HG03039 (cell line): Measurements from ENCODE around the gene MRPL53.
A peak's percentile ranks its signal among the peaks of the same experiment; 100 is the strongest.
"Not testable (repeated sequence)": the region's sequence is repeated elsewhere in the genome, so short reads cannot be mapped to it uniquely, and the experiment has no call there.

Experiments
- ATAC-seq: cut with Tn5 transposase; IDR thresholded peaks from one replicate; pipeline ENCODE4 v1.9.1; 2021; ENCODE audit warnings: mild to moderate bottlenecking, moderate library complexity; ENCODE audit not compliant: unreplicated experiment

Gene MRPL53

GRCh38 chr2:74454654-74455511 is 17.6 kb downstream of the MRPL53 start, which contains the start of gene INO80B:
TSS of gene INO80B (plus strand) at chr2:74455087. CDS start at chr2:74455117, 30 bp downstream.
- peak; percentile 32 for ATAC-seq

GRCh38 chr2:74450570-74451190 is 21.8 kb downstream of the MRPL53 start:
- no peak for ATAC-seq

GRCh38 chr2:74448771-74449170 is 23.7 kb downstream of the MRPL53 start:
- no peak for ATAC-seq

- no peak for ATAC-seq
Measured at GRCh38 chr2:74447230-74447999, 25.1 kb downstream of the MRPL53 start.

- ATAC-seq, result no peak
Measured at GRCh38 chr2:74444498-74445318, 27.8 kb downstream of the MRPL53 start.

- ATAC-seq, result not testable (repeated sequence)
Measured at GRCh38 chr2:74442483-74443297, 29.8 kb downstream of the MRPL53 start.

GRCh38 chr2:74441690-74442482 is 30.6 kb downstream of the MRPL53 start, which contains the start of gene RTKN:
TSS of gene RTKN (minus strand) at chr2:74441937. CDS start at chr2:74441816, 121 bp downstream.
- ATAC-seq, result no peak

GRCh38 chr2:74441170-74441689 is 31.2 kb downstream of the MRPL53 start:
- ATAC-seq, result no peak

GRCh38 chr2:74440378-74441169 is 31.9 kb downstream of the MRPL53 start:
- ATAC-seq, result peak; percentile 74

- no peak for ATAC-seq
Measured at GRCh38 chr2:74439803-74440377, 32.6 kb downstream of the MRPL53 start.

GRCh38 chr2:74439373-74439772 is 33.1 kb downstream of the MRPL53 start:
- no peak for ATAC-seq

GRCh38 chr2:74438248-74438647 is 34.2 kb downstream of the MRPL53 start:
- ATAC-seq, result no peak

- no peak for ATAC-seq
Measured at GRCh38 chr2:74436848-74437695, 35.4 kb downstream of the MRPL53 start.

GRCh38 chr2:74436111-74436805 is 36.2 kb downstream of the MRPL53 start:
- no peak for ATAC-seq

GRCh38 chr2:74430502-74430901 is 42.0 kb downstream of the MRPL53 start:
- ATAC-seq, result no peak
